D721Med (cell line): ENCODE measurements around the gene RNF11.
"Not testable (repeated sequence)": the region's sequence is repeated elsewhere in the genome, so short reads cannot be mapped to it uniquely, and the experiment has no call there.

Experiments used
- DNase-seq: peaks from one replicate; pipeline ENCODE4 v3.0.0; 2011; ENCODE audit warnings: low spot score; ENCODE audit not compliant: insufficient read length
- FAIRE-seq: peaks from 2 replicates; lab custom pipeline; 2011; peaks lifted over from hg19 to GRCh38; lab: Jason Lieb, UNC
- CTCF ChIP-seq: IDR thresholded peaks from 2 replicates; pipeline ENCODE4 v1.5.1; 2012; ENCODE audit warnings: mild to moderate bottlenecking, control low read depth; ENCODE audit not compliant: insufficient read depth; ENCODE audit errors: missing control alignments

Gene RNF11

GRCh38 chr1:51217101-51217500 lies 19.0 kb upstream of the RNF11 start:
- DNase-seq (no peak), FAIRE-seq (no peak)
- TF ChIP-seq CTCF, result no peak

DNA sequence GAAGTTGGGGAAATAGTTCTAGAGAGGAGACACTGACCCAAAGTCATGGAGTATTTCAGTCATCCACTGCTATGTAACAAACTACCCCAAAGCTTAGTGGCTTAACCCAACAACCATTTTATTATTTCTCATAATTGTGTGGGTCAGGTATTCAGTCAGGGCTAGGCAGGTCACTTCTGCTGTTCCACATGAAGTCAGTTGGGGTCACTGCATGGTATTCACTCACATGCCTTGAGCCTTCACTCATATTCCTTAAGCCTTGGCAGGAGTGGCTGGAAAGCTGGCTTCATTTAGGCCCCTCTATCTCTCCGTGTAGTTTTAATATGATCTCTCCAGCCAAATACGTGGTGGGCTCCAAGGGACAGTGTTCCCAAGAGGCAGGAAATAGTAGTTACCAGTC lies 17.5 kb upstream of the RNF11 start:
- peak; percentile 12 for TF ChIP-seq CTCF
- FAIRE-seq (no peak), DNase-seq (no peak)

GRCh38 chr1:51219022-51219421 lies 17.1 kb upstream of the RNF11 start:
- DNase-seq (no peak), FAIRE-seq (no peak)
- no peak for TF ChIP-seq CTCF

DNA sequence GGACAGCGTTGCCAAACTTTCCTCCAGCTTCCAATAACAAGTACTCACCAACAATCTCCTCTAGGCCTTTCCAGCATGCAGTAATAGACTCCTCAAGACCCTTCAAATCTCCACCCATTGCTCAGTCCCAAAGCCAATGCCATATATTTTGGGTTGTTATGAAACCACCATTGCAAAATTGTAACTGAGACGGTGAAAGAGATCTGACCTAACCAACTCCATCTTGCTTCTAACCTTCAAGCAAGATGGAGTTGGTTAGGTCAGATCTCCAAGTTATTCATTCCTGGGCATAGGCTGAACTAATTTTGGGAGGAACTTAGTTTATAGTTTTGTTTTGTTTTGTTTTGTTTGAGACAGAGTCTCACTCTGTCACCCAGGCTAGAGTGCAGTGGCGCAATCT lies 14.5 kb upstream of the RNF11 start:
- DNase-seq, FAIRE-seq: not testable (repeated sequence)

GRCh38 chr1:51222136-51222787 lies 13.8 kb upstream of the RNF11 start:
- DNase-seq, result no peak
- FAIRE-seq, result no peak
- no peak for TF ChIP-seq CTCF

- DNase-seq (no peak), FAIRE-seq (no peak)
- no peak for TF ChIP-seq CTCF
Observed at GRCh38 chr1:51222809-51223208, 13.3 kb upstream of the RNF11 start.

DNA sequence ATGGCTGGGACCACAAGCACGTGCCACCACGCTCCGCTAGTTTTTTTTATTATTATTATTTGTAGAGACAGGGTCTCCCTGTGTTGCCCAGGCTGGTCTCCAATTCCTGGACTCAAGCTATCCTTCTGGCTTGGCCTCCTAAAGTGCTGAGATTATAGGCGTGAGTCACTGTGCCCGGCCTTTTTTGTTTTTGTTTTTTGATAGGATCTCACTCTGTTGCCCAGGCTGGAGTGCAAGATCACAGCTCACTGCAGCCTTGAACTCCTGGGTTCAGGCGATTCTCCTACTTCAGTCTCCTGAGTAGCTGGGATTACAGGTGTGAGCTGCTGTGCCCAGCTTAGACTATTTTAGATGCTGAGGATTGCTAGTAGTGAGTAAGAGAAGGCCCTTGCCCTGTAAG lies 11.8 kb upstream of the RNF11 start:
- no peak for TF ChIP-seq CTCF
- DNase-seq (no peak), FAIRE-seq (no peak)

GRCh38 chr1:51227231-51227960 lies 8.7 kb upstream of the RNF11 start:
- not testable (repeated sequence) for DNase-seq, FAIRE-seq

- FAIRE-seq, DNase-seq: not testable (repeated sequence)
Observed at GRCh38 chr1:51228471-51228870, 7.6 kb upstream of the RNF11 start.
